ENCODE measurements around the gene RAE1.

Gene RAE1, protein sequence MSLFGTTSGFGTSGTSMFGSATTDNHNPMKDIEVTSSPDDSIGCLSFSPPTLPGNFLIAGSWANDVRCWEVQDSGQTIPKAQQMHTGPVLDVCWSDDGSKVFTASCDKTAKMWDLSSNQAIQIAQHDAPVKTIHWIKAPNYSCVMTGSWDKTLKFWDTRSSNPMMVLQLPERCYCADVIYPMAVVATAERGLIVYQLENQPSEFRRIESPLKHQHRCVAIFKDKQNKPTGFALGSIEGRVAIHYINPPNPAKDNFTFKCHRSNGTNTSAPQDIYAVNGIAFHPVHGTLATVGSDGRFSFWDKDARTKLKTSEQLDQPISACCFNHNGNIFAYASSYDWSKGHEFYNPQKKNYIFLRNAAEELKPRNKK

DNA sequence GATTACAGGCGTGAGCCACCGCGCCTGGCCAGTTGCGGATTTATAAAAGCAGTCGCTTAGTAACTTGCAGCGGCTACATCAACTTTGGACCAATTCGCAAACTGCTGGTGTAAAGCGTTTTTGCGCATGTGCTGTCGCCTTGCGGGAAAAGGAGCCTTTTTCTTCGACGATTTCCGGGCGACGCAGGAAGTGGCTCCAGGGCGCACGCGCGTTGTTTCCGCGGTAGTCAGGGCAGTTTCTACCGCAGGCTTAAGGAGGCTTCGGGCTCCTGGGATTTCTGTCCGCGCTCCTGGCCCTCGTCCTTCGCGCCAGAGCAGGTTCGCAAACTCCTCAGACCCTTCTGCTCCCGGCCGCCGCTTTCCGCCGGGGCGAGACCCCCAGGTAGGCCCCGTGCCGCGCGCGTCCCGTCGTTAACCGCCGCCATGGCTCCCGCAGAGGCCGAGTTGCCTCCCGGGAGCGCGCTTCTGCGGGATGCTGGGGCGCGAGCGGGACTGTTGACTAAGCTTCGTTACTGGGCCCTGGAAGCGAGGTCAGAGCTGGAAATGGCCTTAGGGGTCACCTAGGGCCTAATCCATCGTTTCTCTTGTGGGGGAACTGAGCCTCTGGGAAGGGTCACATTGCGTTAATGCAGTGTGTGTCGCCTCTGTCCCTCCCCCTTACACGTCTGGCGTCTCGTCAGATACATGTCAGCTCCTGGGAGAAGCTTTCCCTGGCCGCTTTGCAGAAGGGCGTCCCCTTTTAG is at the start of gene RAE1:
Gene RAE1 (plus strand): TSS at position 214 of the 742 bp plus-strand sequence. CDS start 2,784 bp downstream, outside the sequence.
- DNase-seq (ENCODE audit: low read depth), result peak; percentile 86

DNA sequence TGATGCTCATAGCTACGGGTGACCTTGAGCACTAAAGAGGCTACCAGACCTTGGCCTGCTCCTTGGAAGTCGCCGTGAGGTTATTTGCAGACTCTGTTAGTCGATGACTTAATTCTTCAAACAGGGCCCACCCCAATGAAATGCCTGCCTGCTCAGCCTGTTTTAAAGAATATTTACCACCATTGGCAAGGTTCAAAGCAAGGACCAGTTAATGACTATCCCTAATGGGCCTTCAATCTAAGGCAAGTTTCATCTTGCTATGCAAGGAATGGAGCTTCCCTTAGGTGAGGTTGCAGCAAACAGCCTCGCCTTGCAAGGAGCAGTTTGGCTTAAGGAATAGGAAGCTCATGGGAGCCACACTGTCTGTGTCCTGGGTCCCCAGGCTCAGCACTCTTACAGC is 44.3 kb upstream of the RAE1 start:
- DNase-seq (ENCODE audit: low read depth), result no peak

DNA sequence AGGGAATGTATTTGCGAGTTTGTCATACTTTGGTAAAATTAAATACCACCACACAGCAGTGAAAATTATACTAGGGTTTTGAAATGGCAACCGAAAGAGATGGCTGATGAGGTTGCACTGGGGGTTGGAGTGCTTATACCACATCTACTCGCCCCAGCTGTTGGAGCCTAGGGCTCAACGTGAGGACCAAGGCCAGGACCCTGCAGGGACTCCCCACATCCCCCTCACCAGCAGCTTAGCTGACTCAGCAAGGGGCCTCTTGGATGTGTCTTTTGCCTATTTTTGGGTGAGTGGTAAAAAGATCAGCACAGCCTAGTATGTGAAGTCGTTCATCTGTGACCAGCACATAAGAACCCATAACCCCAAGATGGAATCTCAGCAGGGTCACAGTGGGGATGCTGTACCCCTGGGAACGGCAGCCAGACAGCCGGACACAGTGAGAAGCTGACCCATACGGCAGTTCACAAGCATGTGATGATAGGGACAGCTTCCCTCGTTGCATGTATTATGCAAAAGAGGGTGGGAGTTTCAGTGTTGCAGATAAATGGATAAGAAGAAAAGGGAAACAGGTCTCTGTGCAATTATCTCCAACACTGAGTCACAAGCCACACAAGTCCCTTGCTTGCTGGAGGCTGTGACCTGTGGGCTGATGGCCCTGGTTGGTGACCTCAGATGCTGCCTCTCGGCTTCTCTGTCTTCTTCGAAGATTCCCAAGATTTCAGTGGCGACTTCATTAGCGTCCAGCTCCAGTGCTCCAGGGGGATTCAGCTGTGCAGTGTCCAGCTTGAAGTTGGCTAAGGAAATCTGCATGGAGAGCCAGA is 42.4 kb upstream of the RAE1 start:
- DNase-seq (ENCODE audit: low read depth), result no peak

DNA sequence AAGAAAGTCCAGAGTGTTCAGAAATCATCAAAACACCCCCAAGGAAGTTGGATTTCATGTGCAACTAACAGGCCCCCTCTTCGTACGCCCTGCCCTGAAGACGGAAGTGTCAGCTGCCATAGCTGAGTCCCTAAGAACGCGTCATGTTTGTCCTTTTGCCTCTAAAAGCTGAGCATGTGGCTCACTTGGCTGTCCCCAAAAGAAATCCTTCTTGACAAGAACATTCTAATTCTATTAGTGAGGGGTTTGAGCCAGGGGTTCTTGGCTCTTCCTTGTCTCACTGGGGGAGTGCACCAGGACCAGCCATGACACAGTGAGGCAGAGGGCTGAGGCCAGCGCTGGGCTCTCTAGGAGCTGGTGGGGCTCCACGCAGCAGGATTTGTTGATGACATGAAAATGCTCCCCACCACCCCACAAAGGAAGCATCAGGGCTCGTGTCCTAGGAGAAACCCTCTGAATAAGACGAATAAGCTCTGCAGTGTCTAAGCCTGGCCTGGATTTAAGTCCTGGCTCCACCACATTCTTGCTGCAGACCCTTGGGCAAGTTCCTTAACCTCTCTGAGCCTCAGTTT is 41.4 kb upstream of the RAE1 start:
- DNase-seq (ENCODE audit: low read depth), result no peak

DNA sequence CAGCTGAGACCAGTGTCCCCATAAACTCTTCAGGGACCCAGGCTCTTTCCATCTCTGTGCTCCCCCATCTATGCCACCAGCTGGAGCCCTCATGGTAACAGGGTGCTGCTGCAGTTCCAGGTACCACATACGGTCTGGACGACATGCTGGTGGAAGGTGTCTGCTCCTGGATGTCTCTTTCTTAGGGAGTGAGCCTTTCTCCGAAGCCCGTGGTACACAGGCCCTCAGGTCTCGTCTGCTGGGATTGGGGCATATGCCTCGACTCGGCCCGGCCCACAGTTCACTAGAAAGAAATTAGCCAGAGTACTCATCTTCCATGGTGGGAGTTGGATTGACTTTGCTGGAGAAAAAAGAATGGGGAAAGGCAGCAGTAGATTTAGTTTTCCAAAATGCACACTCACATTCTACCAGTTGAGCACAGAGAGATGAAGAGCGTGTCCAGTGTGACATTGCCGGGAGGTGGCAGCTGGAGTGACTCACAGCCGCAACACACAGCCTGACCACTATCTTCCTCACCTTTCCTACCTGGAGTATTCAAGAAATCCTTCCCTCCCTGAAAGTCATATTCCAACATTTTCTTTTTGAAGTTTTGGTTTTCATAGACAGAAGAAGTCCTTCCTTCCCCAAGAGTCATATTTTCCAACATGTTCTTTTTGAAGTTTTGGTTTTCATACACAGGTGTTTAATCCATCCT is 40.1 kb upstream of the RAE1 start:
- DNase-seq (ENCODE audit: low read depth), result no peak

DNA sequence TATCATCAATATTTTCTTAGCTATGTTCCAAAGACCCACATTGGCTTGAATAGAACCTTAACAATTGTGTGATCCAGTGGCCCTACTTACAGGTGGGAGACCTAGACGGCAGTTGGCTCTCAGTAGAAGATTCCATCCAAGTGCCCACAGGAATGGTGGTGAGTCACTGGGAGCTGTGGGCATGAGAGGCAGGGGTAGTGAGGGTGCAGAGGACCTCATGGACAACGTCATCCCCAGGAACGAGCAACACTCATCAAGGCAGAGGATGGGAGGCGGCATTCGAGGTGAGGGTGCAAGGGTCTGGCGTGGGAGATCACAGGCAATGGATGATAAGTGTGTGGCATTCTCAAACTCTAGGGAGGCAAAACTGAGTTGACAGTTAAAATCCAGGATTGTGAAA is 38.9 kb upstream of the RAE1 start:
- DNase-seq (ENCODE audit: low read depth), result no peak

DNA sequence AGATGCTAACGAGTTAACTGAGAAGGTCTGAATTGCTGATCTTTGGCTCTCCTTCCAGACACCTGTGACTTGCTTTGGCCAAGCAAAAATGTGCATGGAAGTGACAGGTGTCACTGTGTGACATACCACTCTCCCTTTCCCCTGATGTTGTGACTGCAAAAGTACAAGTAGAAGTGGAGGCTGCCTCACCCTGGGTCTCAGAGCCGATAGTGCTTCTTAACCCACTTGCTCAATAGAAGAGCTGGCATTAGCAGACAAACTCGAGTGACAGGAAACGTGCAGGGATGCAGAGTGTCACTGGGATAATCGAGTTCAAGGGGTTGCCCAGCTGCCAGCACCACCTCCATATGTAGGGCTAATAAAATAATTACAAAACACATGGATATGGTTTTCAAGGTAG is 37.8 kb upstream of the RAE1 start:
- no peak for DNase-seq (ENCODE audit: low read depth)

DNA sequence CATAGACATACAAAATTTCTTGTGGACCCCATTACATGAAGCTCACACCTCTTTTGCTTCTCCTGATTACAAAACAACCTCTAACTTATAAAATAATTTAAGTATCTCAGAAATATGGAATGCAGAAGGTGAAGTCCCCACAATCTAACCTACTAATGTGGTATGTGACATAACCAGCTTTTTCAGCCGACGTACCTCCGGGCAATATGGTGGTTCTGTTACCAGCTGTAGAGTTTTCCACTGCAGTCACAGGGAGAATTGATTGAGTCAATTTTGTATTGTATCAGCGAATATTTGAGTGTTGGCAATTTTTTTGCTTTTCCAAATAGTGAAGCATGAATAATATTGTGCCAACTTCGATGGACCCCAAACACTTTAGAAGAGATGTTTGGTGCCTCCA is 37.1 kb upstream of the RAE1 start:
- DNase-seq (ENCODE audit: low read depth), result no peak

DNA sequence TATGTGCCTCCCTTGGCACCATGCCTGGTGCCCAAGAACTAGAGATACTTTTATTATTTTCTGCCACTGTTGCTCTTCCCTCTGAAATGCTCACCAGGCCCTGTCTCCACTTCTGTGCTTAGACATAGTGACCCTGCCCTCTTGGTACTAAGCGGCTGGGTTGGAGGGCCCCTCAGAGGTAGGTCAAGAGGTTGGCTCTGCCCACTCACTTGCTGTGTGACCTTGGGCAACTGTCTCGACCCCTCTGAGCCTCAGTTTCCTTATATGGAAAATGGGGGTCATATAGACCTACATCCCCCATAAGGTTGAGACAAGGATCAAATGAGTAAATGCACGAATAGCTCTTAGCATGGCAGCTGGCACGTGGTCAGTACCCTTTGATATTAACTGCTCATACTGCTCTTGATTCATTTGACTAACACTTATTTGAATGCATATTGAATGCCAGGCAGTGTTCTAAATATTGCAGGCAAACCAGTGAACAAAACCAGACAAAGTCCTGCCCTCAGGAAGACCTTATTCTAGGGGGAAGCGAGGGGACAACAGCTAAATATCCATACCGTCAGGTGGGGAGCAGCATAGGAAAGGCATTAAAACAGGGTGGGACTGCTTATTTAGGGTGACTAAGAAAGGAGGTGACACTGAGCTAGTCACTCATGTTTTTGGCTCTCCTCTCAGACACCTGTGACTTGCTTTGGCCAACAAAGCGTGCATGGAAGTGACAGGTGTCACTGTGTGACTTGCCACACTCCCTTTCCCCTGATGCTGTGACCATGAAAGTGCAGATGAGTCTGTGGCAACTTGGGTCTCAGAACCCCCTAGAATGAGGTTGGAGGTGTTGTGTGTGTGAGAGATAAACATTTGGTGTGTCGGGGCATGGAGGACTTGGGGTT is 35.7 kb upstream of the RAE1 start:
- DNase-seq (ENCODE audit: low read depth), result no peak

DNA sequence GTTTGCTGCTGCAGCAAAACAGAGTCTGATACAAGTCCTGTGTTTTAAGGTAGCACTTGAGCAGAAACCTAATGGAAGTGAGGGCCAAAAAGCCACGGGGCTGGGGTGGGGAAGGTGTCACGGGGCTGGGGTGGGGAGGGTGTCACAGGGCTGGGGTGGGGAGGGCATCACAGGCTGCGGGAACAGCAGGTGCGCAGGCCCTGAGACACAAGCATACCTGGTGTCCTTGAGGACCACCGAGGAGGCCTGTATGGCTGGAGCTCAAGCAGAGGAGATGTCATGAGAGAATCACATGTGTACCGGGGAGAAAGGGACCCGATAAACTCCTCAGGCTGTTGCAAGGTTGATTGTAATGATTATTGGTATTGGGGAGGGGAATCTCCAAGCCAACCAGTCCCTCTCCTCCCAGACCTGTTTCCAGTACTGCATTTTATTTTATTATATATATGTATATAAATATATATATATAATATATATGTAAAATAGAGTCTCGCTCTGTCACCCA is 35.0 kb upstream of the RAE1 start:
- no peak for DNase-seq (ENCODE audit: low read depth)

DNA sequence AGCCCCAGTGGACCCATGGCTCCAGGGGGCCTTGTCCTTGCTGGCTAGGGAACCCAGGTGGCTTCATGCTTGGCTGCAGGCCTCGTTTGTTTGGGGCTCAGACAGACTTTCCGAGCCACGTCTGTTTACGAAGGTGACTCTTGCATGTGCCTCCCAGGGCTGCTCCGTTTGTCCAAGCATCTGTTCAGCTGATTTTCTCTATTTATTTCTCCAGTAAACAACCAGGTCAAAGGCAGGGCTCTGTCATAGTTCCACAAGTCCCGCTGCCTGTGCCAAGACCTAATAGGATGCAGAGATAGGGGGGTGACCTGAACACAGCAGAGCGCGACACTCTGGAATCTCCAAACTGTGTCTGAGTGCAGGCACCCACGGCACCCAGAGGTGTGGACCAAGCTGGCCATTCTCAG is 34.3 kb upstream of the RAE1 start:
- DNase-seq (ENCODE audit: low read depth), result no peak

DNA sequence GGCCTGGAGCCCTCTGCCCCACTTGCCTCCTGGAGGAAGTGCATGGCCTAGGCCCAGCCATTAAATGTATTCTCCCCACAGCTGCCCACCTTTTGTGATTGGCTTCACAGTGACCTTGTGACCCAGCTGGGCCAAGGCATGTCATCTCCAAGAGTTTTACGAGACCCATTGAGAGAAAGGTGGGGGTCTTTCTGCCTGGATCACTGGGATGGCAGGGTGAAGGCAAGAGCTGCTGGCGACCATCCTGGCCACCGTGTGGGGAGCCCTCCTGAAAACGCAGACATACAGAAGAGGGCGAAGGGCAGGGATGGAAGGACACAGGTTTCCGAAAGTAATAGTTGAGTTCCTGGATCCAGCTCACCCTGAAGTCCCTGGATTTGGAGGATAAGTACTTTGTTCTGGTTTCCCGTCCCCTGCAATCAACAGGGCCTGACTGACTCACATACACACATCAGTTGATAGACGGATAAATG is 33.7 kb upstream of the RAE1 start:
- no peak for DNase-seq (ENCODE audit: low read depth)

DNA sequence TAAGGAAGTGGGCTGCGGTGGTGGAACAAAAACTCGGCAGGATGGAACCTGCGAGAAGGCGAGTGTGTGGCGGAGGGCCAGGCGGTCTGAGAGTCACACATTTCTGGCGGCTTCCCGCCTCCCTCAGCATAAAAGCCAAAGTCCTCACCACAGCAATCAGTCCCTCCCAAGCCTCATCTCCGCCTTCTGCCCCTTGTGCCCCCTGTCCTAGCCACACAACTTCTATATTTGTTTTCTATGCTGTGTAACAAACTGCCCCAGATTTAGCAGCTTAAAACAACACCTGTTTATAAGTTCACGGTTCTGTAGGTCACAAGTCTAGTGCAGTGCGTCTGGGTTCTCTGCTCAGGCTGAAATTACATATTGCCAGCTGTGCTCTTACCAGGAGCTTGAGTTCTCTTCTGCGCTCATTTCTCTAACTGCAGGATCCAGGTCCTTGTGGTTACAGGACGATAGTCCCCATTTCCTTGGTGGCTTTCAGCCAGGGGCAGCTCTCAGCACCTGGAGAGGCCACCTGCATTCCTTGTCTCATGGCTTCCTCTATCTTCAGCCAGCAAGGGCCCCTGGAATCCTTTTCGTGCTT is 33.2 kb upstream of the RAE1 start:
- no peak for DNase-seq (ENCODE audit: low read depth)

DNA sequence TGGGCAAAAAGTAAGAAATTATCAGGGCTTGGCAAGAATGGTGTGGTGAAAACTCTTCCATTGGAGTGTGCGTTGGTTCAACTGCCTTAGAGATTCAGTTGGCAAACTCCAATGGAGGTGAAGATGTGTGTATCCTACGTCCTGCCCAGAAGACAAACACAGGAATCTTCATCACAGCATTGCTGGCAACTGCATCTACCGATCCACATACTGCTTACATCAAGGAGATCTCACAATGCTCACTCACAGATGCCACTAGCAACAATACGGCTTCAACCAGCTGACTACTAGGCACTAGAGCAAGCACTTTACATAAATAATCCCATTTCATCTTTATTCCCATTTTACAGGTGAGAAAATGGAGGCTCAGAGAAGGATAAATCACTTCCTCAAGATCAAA is 31.5 kb upstream of the RAE1 start:
- no peak for DNase-seq (ENCODE audit: low read depth)

DNA sequence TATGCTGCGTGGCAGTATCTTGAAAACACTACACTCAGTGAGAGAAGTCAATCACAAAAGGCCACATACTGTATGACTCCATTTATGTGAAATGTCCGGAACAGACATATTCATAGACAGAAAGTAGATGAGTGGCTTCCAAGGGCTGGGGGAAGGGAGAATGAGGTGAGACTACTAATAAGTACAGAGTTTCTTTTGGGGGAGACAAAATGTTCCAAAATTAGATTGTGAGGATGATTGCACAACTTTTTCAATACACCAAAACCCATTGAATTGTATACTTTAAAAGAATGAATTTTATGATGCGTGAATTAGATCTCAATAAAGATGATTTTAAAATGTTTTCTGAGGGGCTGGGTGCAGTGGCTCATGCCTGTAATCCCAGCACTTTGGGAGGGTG is 30.7 kb upstream of the RAE1 start:
- DNase-seq (ENCODE audit: low read depth), result no peak

DNA sequence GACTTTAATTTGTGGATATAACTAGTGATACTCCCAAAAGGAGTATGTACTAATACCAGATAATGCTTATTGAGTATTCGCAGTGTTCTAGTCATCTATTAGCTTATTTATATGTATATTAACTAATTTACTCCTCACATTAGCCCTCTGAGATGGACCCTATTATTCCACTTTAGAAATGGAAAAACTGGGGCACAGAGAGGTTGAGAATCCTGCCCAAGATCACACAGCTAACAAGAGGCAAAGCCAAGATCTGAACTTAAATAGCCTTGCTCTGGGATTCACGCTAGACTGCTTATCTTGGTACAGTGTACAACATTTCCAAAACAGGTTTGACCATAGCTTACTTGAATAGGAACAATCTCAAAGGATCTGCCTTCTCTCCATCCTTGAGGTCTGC is 29.9 kb upstream of the RAE1 start:
- DNase-seq (ENCODE audit: low read depth), result no peak

DNA sequence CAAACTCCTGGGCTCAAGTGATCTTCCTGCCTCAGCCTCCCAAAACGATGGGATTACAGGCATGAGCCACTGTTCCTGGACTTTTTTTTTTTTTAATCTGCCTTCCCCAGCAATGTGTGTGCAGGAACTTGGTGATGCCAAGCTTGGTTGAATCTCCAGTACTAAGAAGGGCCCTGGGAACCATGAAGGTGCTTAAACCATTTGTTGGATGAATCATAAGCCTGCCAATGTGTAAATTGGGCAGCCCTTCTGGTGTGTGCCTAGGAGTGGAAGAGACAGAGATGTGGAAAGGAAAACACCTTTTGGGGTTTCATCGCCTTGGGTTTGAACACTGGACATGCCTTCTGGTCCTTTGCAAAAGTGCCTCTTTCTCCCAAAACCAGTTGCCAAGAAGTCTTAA is 28.6 kb upstream of the RAE1 start:
- DNase-seq (ENCODE audit: low read depth), result no peak

DNA sequence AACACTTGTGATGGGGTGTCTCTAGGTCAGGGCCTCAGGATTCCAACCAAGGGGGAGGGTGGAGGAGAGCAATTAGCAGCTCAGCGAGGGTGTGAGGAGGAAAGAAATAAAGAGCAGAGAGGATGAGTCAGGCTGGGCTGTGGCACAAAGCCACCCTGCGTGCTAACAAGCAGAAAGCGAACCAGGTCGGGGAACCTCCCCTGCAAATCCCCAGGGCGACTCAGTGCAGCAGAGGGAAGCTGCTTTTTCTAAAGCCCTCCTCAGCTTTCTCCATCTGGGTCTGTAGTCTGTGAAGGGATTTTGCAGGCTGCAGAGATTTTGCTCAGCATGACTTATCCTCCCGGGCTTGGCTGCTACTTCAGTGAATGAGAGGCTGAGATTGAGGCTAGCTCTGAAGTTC is 28.0 kb upstream of the RAE1 start:
- DNase-seq (ENCODE audit: low read depth), result no peak

DNA sequence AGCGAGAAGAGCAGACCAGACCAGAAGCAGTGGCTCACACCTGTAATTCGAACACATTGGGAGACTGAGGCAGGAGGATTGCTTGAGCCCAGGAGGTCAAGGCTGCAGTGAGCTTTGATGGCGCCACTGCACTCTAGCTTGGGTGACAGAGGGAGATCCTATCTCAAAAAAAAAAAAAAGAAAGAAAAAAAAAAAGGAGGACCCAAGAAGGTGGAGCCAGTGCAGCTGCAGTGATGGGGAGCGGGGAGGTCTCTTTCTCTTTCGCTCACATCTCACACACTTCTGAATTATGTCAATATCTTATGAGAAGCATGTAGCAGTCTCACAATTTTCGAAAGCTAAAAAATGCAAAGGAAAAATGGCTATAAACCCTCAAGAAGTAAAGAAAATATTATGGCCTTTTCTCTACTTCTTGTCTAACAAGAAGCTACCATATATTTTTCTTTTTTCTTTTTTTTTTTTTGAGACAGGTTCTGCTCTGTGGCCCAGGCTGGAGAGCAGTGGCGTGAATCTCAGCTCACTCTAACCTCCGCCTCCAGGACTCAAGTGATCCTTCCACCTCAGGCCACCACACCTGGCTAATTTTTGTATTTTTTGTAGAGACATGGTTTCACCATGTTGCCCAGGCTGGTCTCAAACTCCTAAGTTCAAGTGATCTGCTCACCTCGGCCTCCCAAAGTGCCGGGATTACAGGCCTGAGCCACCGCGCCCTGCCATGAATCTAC is 25.3 kb upstream of the RAE1 start:
- DNase-seq (ENCODE audit: low read depth), result no peak

Data from stimulated activated CD8-positive, alpha-beta memory T cell treated with anti-CD3 and anti-CD28 coated beads, Interleukin-4, amount 100 ng/mL, for 24 hours (primary cell).